K562 (cell line): ENCODE results near the gene UCKL1. TPM values are rescaled to one million over a fixed set of nuclear protein-coding genes. Genes with fewer than 3 reads are reported as not detected.

ENCODE experiments used
- ATAC-seq: fragments of 200-7000 bp; cut with Tn5 transposase; 3 replicates; pipeline ENCODE4 v1.9.1; 2020; ENCODE audit warnings: moderate library complexity
- BruUV-seq: library from RNA; stranded (reverse); fragments of 400-500 nt; replicated peaks from 2 replicates; lab custom pipeline; 2021; lab: Mats Ljungman, UMichigan
- CTCF ChIA-PET: fragments of 300-600 bp; formaldehyde crosslinking; extraction: SDS; loops from one replicate; lab custom pipeline; 2021; ENCODE audit warnings: low intra/inter-chr PET ratio; lab: Yijun Ruan, JAX
- POLR2A ChIA-PET: fragments of 300-600, 350-650 bp; sonication (Branson Sonifier 250); formaldehyde crosslinking; extraction: SDS; loops from one replicate; lab custom pipeline; 2021; ENCODE audit warnings: antibody characterized with exemption, inconsistent platforms; lab: Yijun Ruan, JAX
- DNase-seq, 4 experiments: peaks; one replicate each; pipeline versions ENCODE4 v3.0.0 to v3.0.0-alpha.2; 2011 to 2018; ENCODE audit warnings: low spot score in 3 of 4, mixed read lengths in 3 of 4; ENCODE audit errors: extremely low read depth in 1 of 4
- FAIRE-seq: peaks from 2 replicates; lab custom pipeline; 2011; peaks lifted over from hg19 to GRCh38; lab: Jason Lieb, UNC
- H2AFZ ChIP-seq: 2 replicates; pipeline ENCODE4 v1.6.0; 2011; ENCODE audit warnings: low read depth, low read length, control low read depth, inconsistent platforms
- H3K27ac ChIP-seq: fragments of 200-600 bp; 3 replicates; pipeline ENCODE4 v1.8.0; 2011; ENCODE audit warnings: low read depth, mild to moderate bottlenecking, control low read depth, inconsistent platforms, low read length, moderate library complexity, mixed read lengths; ENCODE audit errors: extremely low read depth
- H3K27me3 ChIP-seq, 2 experiments: fragments of 300-600 bp in 1 of 2; 2 replicates in 1 of 2; 3 replicates in 1 of 2; pipeline versions ENCODE4 v1.6.0 to v1.8.0; 2011; ENCODE audit warnings: inconsistent platforms in 2 of 2, low read length in 2 of 2, mild to moderate bottlenecking in 1 of 2, mixed read lengths in 1 of 2, moderate library complexity in 1 of 2; ENCODE audit not compliant: control insufficient read depth in 2 of 2, insufficient read depth in 2 of 2
- H3K36me3 ChIP-seq: fragments of 300-600 bp; 3 replicates; pipeline ENCODE4 v1.8.0; 2011; ENCODE audit warnings: mild to moderate bottlenecking, low read length, inconsistent platforms; ENCODE audit not compliant: control insufficient read depth, insufficient read depth
- H3K4me1 ChIP-seq, 2 experiments: fragments of 200-600 bp in 1 of 2; replicated peaks in 1 of 2; 2 replicates in 1 of 2; 3 replicates in 1 of 2; pipeline versions ENCODE4 v1.5.1 to v1.8.0; 2011; ENCODE audit warnings: inconsistent platforms in 2 of 2, low read length in 2 of 2, mild to moderate bottlenecking in 1 of 2, mixed read lengths in 1 of 2, moderate library complexity in 1 of 2; ENCODE audit not compliant: control insufficient read depth in 2 of 2, insufficient read depth in 2 of 2
- H3K4me2 ChIP-seq: 2 replicates; pipeline ENCODE4 v1.6.1; 2011; ENCODE audit warnings: low read length, control low read depth, inconsistent platforms, mixed read lengths; ENCODE audit not compliant: insufficient read depth
- H3K4me3 ChIP-seq: fragments of 200-600 bp; sonication (generic), shearing (Covaris generic); 2 replicates; pipeline ENCODE4 v1.5.1; 2016; ENCODE audit warnings: control low read depth, inconsistent platforms
- H3K79me2 ChIP-seq: fragments of 200-600 bp; 3 replicates; pipeline ENCODE4 v1.8.0; 2011; ENCODE audit warnings: low read length, inconsistent platforms; ENCODE audit not compliant: control insufficient read depth, insufficient read depth
- H3K9ac ChIP-seq, 2 experiments: 2 replicates each; pipeline versions ENCODE4 v1.6.0 to v1.6.1; 2011; ENCODE audit warnings: low read depth in 2 of 2, low read length in 2 of 2, control low read depth in 1 of 2, inconsistent platforms in 1 of 2, mild to moderate bottlenecking in 1 of 2, mixed read lengths in 1 of 2; ENCODE audit not compliant: insufficient read depth in 1 of 2
- H3K9me1 ChIP-seq: one replicate; pipeline ENCODE4 v1.6.0; 2011; ENCODE audit warnings: inconsistent platforms, mild to moderate bottlenecking, low read length, moderate library complexity; ENCODE audit not compliant: control insufficient read depth, insufficient read depth
- H3K9me3 ChIP-seq: replicated peaks from 2 replicates; pipeline ENCODE4 v1.5.1; 2011; ENCODE audit warnings: low read depth, low read length, inconsistent platforms; ENCODE audit not compliant: control insufficient read depth, insufficient read depth
- H4K20me1 ChIP-seq: replicated peaks from 2 replicates; pipeline ENCODE4 v1.6.1; 2011; ENCODE audit warnings: low read length, inconsistent platforms, mixed read lengths; ENCODE audit not compliant: control insufficient read depth, insufficient read depth
- ARID1B ChIP-seq: fragments of 450-650 bp; IDR thresholded peaks from 2 replicates; pipeline ENCODE4 v1.6.1; 2016; ENCODE audit warnings: antibody characterized with exemption, mild to moderate bottlenecking, inconsistent platforms
- ATF7 ChIP-seq: fragments of 450-650 bp; IDR thresholded peaks from 2 replicates; pipeline ENCODE4 v1.7.1; 2014; ENCODE audit warnings: mild to moderate bottlenecking, moderate library complexity
- E2F4 ChIP-seq: sonication (generic); formaldehyde crosslinking; IDR thresholded peaks from 2 replicates; pipeline ENCODE4 v1.8.0; 2022; ENCODE audit warnings: mild to moderate bottlenecking, low read depth, missing genetic modification reagents
- FOSL1 ChIP-seq: fragments of 200-800 bp; sonication (Bioruptor generic); conservative IDR thresholded peaks from 2 replicates; pipeline ENCODE4 v1.6.1; 2016; ENCODE audit warnings: missing genetic modification characterization, missing compliant biosample characterization
- JUND ChIP-seq, 2 experiments: IDR thresholded peaks; 2 replicates in 1 of 2; 3 replicates in 1 of 2; pipeline ENCODE4 v1.6.1; 2011; ENCODE audit warnings: borderline replicate concordance in 2 of 2, low read depth in 2 of 2, low read length in 2 of 2, improper control_type of control experiment in 1 of 2, missing biosample characterization in 1 of 2, missing genetic modification characterization in 1 of 2, missing genetic modification reagents in 1 of 2
- MEIS2 ChIP-seq: fragments of 450-650 bp; IDR thresholded peaks from 2 replicates; pipeline ENCODE4 v1.6.1; 2014; ENCODE audit warnings: mild to moderate bottlenecking; ENCODE audit not compliant: partially characterized antibody
- STAT5A ChIP-seq: IDR thresholded peaks from 2 replicates; pipeline ENCODE4 v1.6.1; 2012; ENCODE audit warnings: low read length, inconsistent platforms, borderline replicate concordance
- TCFL5 ChIP-seq: fragments of 250-450 bp; sonication (Bioruptor Pico); conservative IDR thresholded peaks from 2 replicates; pipeline ENCODE4 v1.6.1; 2021; ENCODE audit warnings: mild to moderate bottlenecking, moderate library complexity, matching md5 sums
- XRCC5 ChIP-seq: fragments of 200-400 bp; formaldehyde crosslinking; IDR thresholded peaks from 2 replicates; pipeline ENCODE4 v1.6.1; 2017; ENCODE audit warnings: low read depth, mild to moderate bottlenecking, low read length
- ZNF124 ChIP-seq: sonication (generic); formaldehyde crosslinking; IDR thresholded peaks from 2 replicates; pipeline ENCODE4 v1.8.1; 2022; ENCODE audit warnings: missing genetic modification reagents
- ZNF165 ChIP-seq: fragments of 250-450 bp; sonication (Bioruptor Pico); IDR thresholded peaks from 2 replicates; pipeline ENCODE4 v1.4.0; 2020; ENCODE audit warnings: borderline replicate concordance
- ZNF431 ChIP-seq: sonication (generic); formaldehyde crosslinking; IDR thresholded peaks from 2 replicates; pipeline ENCODE4 v1.8.0; 2022; ENCODE audit warnings: mild to moderate bottlenecking, missing genetic modification reagents
- ZNF696 ChIP-seq: fragments of 250-450 bp; sonication (Bioruptor Pico); conservative IDR thresholded peaks from 2 replicates; pipeline ENCODE4 v1.4.0; 2020; ENCODE audit warnings: mild to moderate bottlenecking, moderate library complexity
- ZNF740 ChIP-seq, 3 experiments: fragments of 200-800 bp in 1 of 3; sonication (Bioruptor generic) in 1 of 3; sonication (generic) in 1 of 3; formaldehyde crosslinking in 1 of 3; IDR thresholded peaks; 2 replicates each; pipeline versions ENCODE4 v1.6.1 to v1.8.0; 2016 to 2022; ENCODE audit warnings: mild to moderate bottlenecking in 2 of 3, missing compliant biosample characterization in 2 of 3, missing genetic modification characterization in 2 of 3, missing genetic modification reagents in 1 of 3
- WGBS: fragments of 100-300 bp; shearing (Covaris generic); methylation state at CpG from one replicate; pipeline ENCODE4 v1.1.6; 2016; ENCODE audit warnings: low coverage, mixed read lengths; ENCODE audit not compliant: insufficient coverage; ENCODE audit errors: missing lambda C conversion rate; 5-methylcytosine and 5-hydroxymethylcytosine counted together
- in situ Hi-C: fragments of 300-500 bp; cut with MboI; formaldehyde crosslinking; loops from 4 replicates; pipeline ENCODE4 v1.15.0; 2018; ENCODE audit warnings: inconsistent platforms, mixed read lengths
- intact Hi-C: fragments of 100-400 bp; cut with micrococcal nuclease; formaldehyde crosslinking; loops from 2 replicates; pipeline ENCODE4 v1.14.2; 2022
- polyA plus RNA-seq, 8 experiments: library from polyadenylated mRNA; depleted of rRNA in 4 of 8; stranded (reverse) in 5 of 8; unstranded in 3 of 8; fragments of >200 nt; fragmentation: Nextera tagmentation in 2 of 8; fragmentation: Illumina TruSeq in 1 of 8; extraction: Ambion mirVana in 2 of 8; extraction: Trizol in 1 of 8; gene quantifications; 2 replicates each; pipeline versions ENCODE4 v1.2.1 to v1.2.3, GENCODE V29; 2011 to 2014; ENCODE audit warnings: inconsistent platforms in 1 of 8, missing spikeins in 1 of 8
- total RNA-seq, 7 experiments: library from RNA; depleted of rRNA in 6 of 7; stranded (reverse); fragments of >200 nt in 6 of 7; fragmentation: Illumina TruSeq in 2 of 7; extraction: Trizol in 2 of 7; gene quantifications; 2 replicates each; pipeline versions ENCODE4 v1.2.1 to v1.2.3, GENCODE V29; 2011 to 2021; ENCODE audit warnings: low replicate concordance in 1 of 7

UCKL1 gene
- total and polyA plus RNA-seq, 9 of the 15 experiments (the other 6 are each of a cell fraction or from before 2014, with no cell fraction given): 3.1 to 52.8 (median 24.2) TPM

GRCh38 chr20:63978319-63979228 lies 22.4 kb upstream of the UCKL1 start (continued):
- TF ChIP-seq ZNF696 (CRISPR knock-in tag) (no peak), STAT5A (no peak)

GRCh38 chr20:63977739-63978276 lies 21.6 kb upstream of the UCKL1 start:
- H3K4me1 ChIP-seq: peaks cover 30 to 70% of the 10 kb centered on the region in 2 experiments
- CTCF ChIA-PET: no interaction called here
- in situ Hi-C loops: no loop called here
- peak overlapping the region; percentile 100; the same call in 1 of the 2 replicates for H3K4me3 ChIP-seq
- DNase-seq (peak in 3 of 4 experiments; percentile 38 to 76 (median 58)), FAIRE-seq (peak; percentile 71), ATAC-seq (no peak)
- WGBS: 25% methylated on average over 16 of the region's 16 CpGs
- no peaks in the 10 kb centered on the region for H3K27me3 ChIP-seq
- peaks cover 17% of the 10 kb centered on the region; the same call in 2 of the 3 replicates for H3K36me3 ChIP-seq
- BruUV-seq: no TSS peak
- peak overlapping the region; percentile 37 for H2AFZ ChIP-seq
- peaks cover 3% of the 10 kb centered on the region for H3K9me1 ChIP-seq
- peaks cover 24% of the 10 kb centered on the region for H3K79me2 ChIP-seq
- intact Hi-C loops: loop anchor here (5.0 to 10.0 kb wide), 3 partner anchors 74 to 193 kb away; partner anchors contain the start of genes ABHD16B and TPD52L2
- no peaks in the 10 kb centered on the region for H4K20me1 ChIP-seq
- peak overlapping the region; percentile 74 for H3K4me2 ChIP-seq
- peak overlapping the region; percentile 53 to 72; a peak in 3 of 4 replicates for H3K9ac ChIP-seq
- peak overlapping the region; percentile 83 for H3K27ac ChIP-seq
- POLR2A ChIA-PET: interaction anchor here (0.6 kb wide), 2 partner anchors 9 to 83 kb away, joined by 3 read pairs; no protein-coding TSS in a partner anchor
- no peaks in the 10 kb centered on the region for H3K9me3 ChIP-seq
- TF ChIP-seq XRCC5: 0 out of 2 replicates have a peak, but pooled peaks have one; percentile 49
- no peak for TF ChIP-seq ZNF124 (CRISPR knock-in tag)
- TF ChIP-seq MEIS2: peak; percentile 23
- peak; percentile 48; the same call in 1 of the 2 replicates for TF ChIP-seq ARID1B
- TF ChIP-seq FOSL1 (tag): peak; percentile 90
- no peak for TF ChIP-seq ZNF431 (CRISPR knock-in tag)
- TF ChIP-seq JUND (IDR thresholded peaks at IDR 0.05; ENCODE audit: borderline replicate concordance, low read depth, low read length): peak; percentile 88
- peak; percentile 85; the same call in 2 of the 3 replicates for TF ChIP-seq JUND (tag; IDR thresholded peaks at IDR 0.05; ENCODE audit: borderline replicate concordance, low read depth, low read length)
- TF ChIP-seq ZNF740 (CRISPR knock-in tag; IDR thresholded peaks at IDR 0.05): peak; percentile 89
- TF ChIP-seq ZNF740 (tag; IDR thresholded peaks at IDR 0.05): no peak
- no peak for TF ChIP-seq E2F4 (CRISPR knock-in tag)
- TF ChIP-seq TCFL5 (CRISPR knock-in tag): no peak
- no peak for TF ChIP-seq ZNF165
- peak; percentile 32; the same call in 1 of the 2 replicates for TF ChIP-seq ATF7
